Gastrocnemius medialis (tissue), 4 donors: Measurements from ENCODE around the gene RPS18.
A peak's percentile ranks its signal among the peaks of the same experiment; 100 is the strongest.

Experiments
- POLR2A ChIP-seq, 2 donors: fragments of 450-650 bp; IDR thresholded peaks; one replicate each; pipeline ENCODE4 v1.6.1; 2017; ENCODE audit warnings: antibody characterized with exemption in 2 of 2, mild to moderate bottlenecking in 2 of 2, moderate library complexity in 2 of 2
- TF ChIP-seq, protein P1 (sequence below), 5 experiments: fragments of 450-650 bp in 3 of 5; fragments of 200-600 bp in 2 of 5; sonication (generic) in 2 of 5; IDR thresholded peaks in 4 of 5; conservative IDR thresholded peaks in 1 of 5; 1 replicate in 4 of 5; 2 replicates in 1 of 5; pipeline ENCODE4 v1.5.1; 2016 to 2019; ENCODE audit warnings: antibody characterized with exemption in 5 of 5, mild to moderate bottlenecking in 3 of 5, moderate library complexity in 3 of 5

DNA sequence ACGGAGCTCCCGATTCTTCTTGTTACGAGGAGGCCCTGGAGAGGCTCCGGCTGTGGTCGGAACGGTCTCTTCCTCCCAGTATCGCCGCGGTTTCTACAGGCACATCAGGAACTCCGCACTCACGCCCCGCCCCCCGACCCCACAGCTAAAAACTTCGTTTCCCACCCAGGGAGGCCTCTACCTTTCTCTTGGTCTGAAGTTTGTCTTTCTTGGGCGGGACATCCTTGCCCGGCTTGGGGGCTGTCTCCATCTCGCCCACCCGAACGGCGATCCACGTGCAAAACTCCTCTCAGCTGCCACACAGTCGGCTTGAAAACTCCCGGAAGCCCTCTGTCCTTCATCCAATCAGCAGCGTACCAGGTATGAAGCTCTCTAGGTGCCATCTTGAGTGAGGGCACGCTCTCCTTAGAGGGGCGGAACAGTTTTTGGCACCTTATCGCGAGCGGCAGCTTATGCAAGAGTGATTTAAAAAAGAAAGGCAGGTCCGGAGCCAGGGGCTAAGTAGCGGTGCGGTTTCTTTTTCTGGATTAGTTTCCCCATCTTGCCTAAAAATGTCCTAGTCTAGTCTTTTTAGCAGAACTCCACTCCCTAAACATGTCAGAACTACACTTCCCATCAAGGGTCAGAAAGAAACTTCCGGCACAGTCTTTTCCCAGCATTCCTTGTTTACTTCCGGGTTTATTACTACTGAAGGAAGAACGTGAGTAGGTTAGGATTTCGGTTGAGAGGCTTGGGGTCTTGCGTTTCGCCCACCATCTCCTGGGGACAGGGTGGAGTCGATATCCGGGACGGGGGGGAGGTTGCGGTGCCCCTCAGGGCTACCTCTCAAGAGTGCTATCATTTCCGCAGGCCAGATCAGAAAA, 17.3 kb downstream of the RPS18 start, which contains the start of the genes PFDN6 and WDR46:
- TF ChIP-seq, protein P1, sequence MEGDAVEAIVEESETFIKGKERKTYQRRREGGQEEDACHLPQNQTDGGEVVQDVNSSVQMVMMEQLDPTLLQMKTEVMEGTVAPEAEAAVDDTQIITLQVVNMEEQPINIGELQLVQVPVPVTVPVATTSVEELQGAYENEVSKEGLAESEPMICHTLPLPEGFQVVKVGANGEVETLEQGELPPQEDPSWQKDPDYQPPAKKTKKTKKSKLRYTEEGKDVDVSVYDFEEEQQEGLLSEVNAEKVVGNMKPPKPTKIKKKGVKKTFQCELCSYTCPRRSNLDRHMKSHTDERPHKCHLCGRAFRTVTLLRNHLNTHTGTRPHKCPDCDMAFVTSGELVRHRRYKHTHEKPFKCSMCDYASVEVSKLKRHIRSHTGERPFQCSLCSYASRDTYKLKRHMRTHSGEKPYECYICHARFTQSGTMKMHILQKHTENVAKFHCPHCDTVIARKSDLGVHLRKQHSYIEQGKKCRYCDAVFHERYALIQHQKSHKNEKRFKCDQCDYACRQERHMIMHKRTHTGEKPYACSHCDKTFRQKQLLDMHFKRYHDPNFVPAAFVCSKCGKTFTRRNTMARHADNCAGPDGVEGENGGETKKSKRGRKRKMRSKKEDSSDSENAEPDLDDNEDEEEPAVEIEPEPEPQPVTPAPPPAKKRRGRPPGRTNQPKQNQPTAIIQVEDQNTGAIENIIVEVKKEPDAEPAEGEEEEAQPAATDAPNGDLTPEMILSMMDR (IDR thresholded peaks at IDR 0.05 in 4 of 5, conservative IDR thresholded peaks at IDR 0.05 in 1 of 5), result no peak
- TF ChIP-seq POLR2A (IDR thresholded peaks at IDR 0.05), result peak; percentile 41 to 64
